Stimulated activated CD4-positive, alpha-beta T cell treated with anti-CD3 and anti-CD28 coated beads, Interleukin-12 subunit alpha, Interleukin-12 subunit beta, amount 100 ng/mL, for 4 hours (primary cell): ENCODE measurements around the gene HASPIN.
"Not testable (repeated sequence)": the region's sequence is repeated elsewhere in the genome, so short reads cannot be mapped to it uniquely, and the experiment has no call there.

Experiments used
- DNase-seq: peaks from one replicate; pipeline ENCODE4 v3.0.0-alpha.2; 2020

Gene HASPIN

GRCh38 chr17:3697103-3697476 is 26.6 kb upstream of the HASPIN start:
- DNase-seq, result no peak

- no peak for DNase-seq
Measured at GRCh38 chr17:3698139-3698538, 25.6 kb upstream of the HASPIN start.

- no peak for DNase-seq
Measured at GRCh38 chr17:3699951-3700350, 23.8 kb upstream of the HASPIN start.

- not testable (repeated sequence) for DNase-seq
Measured at GRCh38 chr17:3702041-3702539, 21.6 kb upstream of the HASPIN start.

GRCh38 chr17:3704931-3705717 is 18.6 kb upstream of the HASPIN start:
- no peak for DNase-seq

GRCh38 chr17:3705718-3705984 is 18.1 kb upstream of the HASPIN start:
- DNase-seq, result not testable (repeated sequence)

- DNase-seq, result no peak
Measured at GRCh38 chr17:3708366-3708765, 15.3 kb upstream of the HASPIN start.

GRCh38 chr17:3710951-3711383 is 12.7 kb upstream of the HASPIN start:
- DNase-seq, result peak; percentile 46

GRCh38 chr17:3712811-3713463 is 10.8 kb upstream of the HASPIN start:
- DNase-seq, result no peak

GRCh38 chr17:3715296-3715695 is 8.4 kb upstream of the HASPIN start:
- no peak for DNase-seq

GRCh38 chr17:3718201-3718600 is 5.5 kb upstream of the HASPIN start:
- DNase-seq, result no peak

- DNase-seq, result no peak
Measured at GRCh38 chr17:3719265-3719664, 4.4 kb upstream of the HASPIN start.

- no peak for DNase-seq
Measured at GRCh38 chr17:3722716-3723115, 987 bp upstream of the HASPIN start.

GRCh38 chr17:3723188-3723555 is 531 bp upstream of the HASPIN start:
- DNase-seq, result no peak

- no peak for DNase-seq
Measured at GRCh38 chr17:3724378-3725077, 825 bp downstream of the HASPIN start.

GRCh38 chr17:3727041-3727440 is 3.3 kb downstream of the HASPIN start:
- no peak for DNase-seq

- DNase-seq, result not testable (repeated sequence)
Measured at GRCh38 chr17:3728099-3728498, 4.4 kb downstream of the HASPIN start.

- DNase-seq, result no peak
Measured at GRCh38 chr17:3729881-3730280, 6.2 kb downstream of the HASPIN start.

GRCh38 chr17:3730881-3731429 is 7.3 kb downstream of the HASPIN start:
- DNase-seq, result no peak

- no peak for DNase-seq
Measured at GRCh38 chr17:3732210-3732621, 8.5 kb downstream of the HASPIN start.

GRCh38 chr17:3734911-3735276 is 11.2 kb downstream of the HASPIN start:
- DNase-seq, result not testable (repeated sequence)

- no peak for DNase-seq
Measured at GRCh38 chr17:3735515-3735914, 11.8 kb downstream of the HASPIN start.

- peak; percentile 66 for DNase-seq
Measured at GRCh38 chr17:3738562-3739295, 15.0 kb downstream of the HASPIN start.
